Endothelial cell of umbilical vein (primary cell): Measurements from ENCODE around the gene WDR31. TPM values are rescaled to one million over a fixed set of nuclear protein-coding genes. Genes with fewer than 3 reads are reported as not detected.
A peak's percentile ranks its signal among the peaks of the same experiment; 100 is the strongest.

Experiments used
- BruUV-seq: library from RNA; stranded (reverse); fragments of 400-500 nt; replicated peaks from 2 replicates; lab custom pipeline; 2021; lab: Mats Ljungman, UMichigan
- CTCF ChIA-PET: fragments of 300-600, 350-600 bp; sonication (Branson Sonifier 250); formaldehyde crosslinking; loops from one replicate; lab custom pipeline; 2021; ENCODE audit warnings: antibody characterized with exemption, inconsistent platforms; lab: Charles Lee
- POLR2A ChIA-PET: fragments of 300-600, 350-600 bp; sonication (Branson Sonifier 250); formaldehyde crosslinking; loops from one replicate; lab custom pipeline; 2021; ENCODE audit warnings: antibody characterized with exemption, inconsistent platforms; lab: Charles Lee
- DNase-seq: peaks from one replicate; pipeline ENCODE4 v3.0.0-alpha.2; 2011; ENCODE audit warnings: low read depth, low spot score
- FAIRE-seq: peaks from 2 replicates; lab custom pipeline; 2011; peaks lifted over from hg19 to GRCh38; lab: Jason Lieb, UNC
- H2AFZ ChIP-seq: 2 replicates; pipeline ENCODE4 v1.6.0; 2012; ENCODE audit warnings: low read depth, low read length, control low read depth, inconsistent platforms
- H3K27ac ChIP-seq: 2 replicates; pipeline ENCODE4 v1.5.1; 2011; ENCODE audit warnings: low read depth, mild to moderate bottlenecking, control low read depth, low read length, moderate library complexity; ENCODE audit not compliant: insufficient read depth
- H3K27me3 ChIP-seq, 2 experiments: 2 replicates each; pipeline versions ENCODE4 v1.6.0 to v1.6.1; 2011; ENCODE audit warnings: low read length in 2 of 2, mixed read lengths in 1 of 2; ENCODE audit not compliant: control insufficient read depth in 2 of 2, insufficient read depth in 2 of 2
- H3K36me3 ChIP-seq, 2 experiments: 2 replicates in 1 of 2; 3 replicates in 1 of 2; pipeline ENCODE4 v1.5.1; 2011; ENCODE audit warnings: low read length in 2 of 2, mild to moderate bottlenecking in 1 of 2, moderate library complexity in 1 of 2; ENCODE audit not compliant: control insufficient read depth in 2 of 2, insufficient read depth in 2 of 2; ENCODE audit errors: extremely low read depth in 1 of 2
- H3K4me1 ChIP-seq: 3 replicates; pipeline ENCODE4 v1.5.1; 2011; ENCODE audit warnings: mild to moderate bottlenecking, low read length; ENCODE audit not compliant: control insufficient read depth, insufficient read depth; ENCODE audit errors: extremely low read depth
- H3K4me2 ChIP-seq: 2 replicates; pipeline ENCODE4 v1.6.1; 2011; ENCODE audit warnings: low read length, control low read depth, mixed read lengths; ENCODE audit not compliant: insufficient read depth
- H3K4me3 ChIP-seq, 3 experiments: fragments of 200-600 bp in 1 of 3; sonication (generic), shearing (Covaris generic) in 1 of 3; replicated peaks in 1 of 3; 2 replicates each; pipeline ENCODE4 v1.5.1; 2011 to 2016; ENCODE audit warnings: control low read depth in 3 of 3, low read length in 3 of 3, mild to moderate bottlenecking in 2 of 3, inconsistent platforms in 1 of 3, low read depth in 1 of 3, moderate library complexity in 1 of 3; ENCODE audit not compliant: insufficient read depth in 1 of 3
- H3K79me2 ChIP-seq: 2 replicates; pipeline ENCODE4 v1.6.0; 2012; ENCODE audit warnings: low read length, inconsistent platforms; ENCODE audit not compliant: control insufficient read depth, insufficient read depth
- H3K9ac ChIP-seq: replicated peaks from 2 replicates; pipeline ENCODE3; 2011; ENCODE audit warnings: low read length, control low read depth; ENCODE audit not compliant: insufficient read depth; ENCODE audit errors: extremely low read depth
- H3K9me1 ChIP-seq: replicated peaks from 3 replicates; pipeline ENCODE4 v1.6.0; 2011; ENCODE audit warnings: mild to moderate bottlenecking, low read length; ENCODE audit not compliant: control insufficient read depth, insufficient read depth; ENCODE audit errors: extremely low read depth
- H3K9me3 ChIP-seq: replicated peaks from 2 replicates; pipeline ENCODE4 v1.5.1; 2012; ENCODE audit warnings: low read length, inconsistent platforms; ENCODE audit not compliant: control insufficient read depth, insufficient read depth
- H4K20me1 ChIP-seq: replicated peaks from 2 replicates; pipeline ENCODE3; 2011; ENCODE audit warnings: mild to moderate bottlenecking, low read length; ENCODE audit not compliant: control insufficient read depth, insufficient read depth; ENCODE audit errors: extremely low read depth
- EZH2 ChIP-seq: IDR thresholded peaks from 2 replicates; pipeline ENCODE4 v1.6.1; 2012; ENCODE audit warnings: borderline replicate concordance, low read depth, mild to moderate bottlenecking, moderate library complexity, low read length, inconsistent platforms; ENCODE audit not compliant: severe bottlenecking
- FOS ChIP-seq: IDR thresholded peaks from 2 replicates; pipeline ENCODE4 v1.6.1; 2011; ENCODE audit warnings: mild to moderate bottlenecking, low read length, moderate library complexity, borderline replicate concordance; ENCODE audit not compliant: insufficient read depth
- GATA2 ChIP-seq: IDR thresholded peaks from 2 replicates; pipeline ENCODE4 v1.7.0; 2011; ENCODE audit warnings: low read depth, mild to moderate bottlenecking, moderate library complexity, mixed read lengths, low read length; ENCODE audit not compliant: insufficient read length, insufficient read depth
- JUN ChIP-seq: IDR thresholded peaks from 2 replicates; pipeline ENCODE4 v1.6.1; 2011; ENCODE audit warnings: borderline replicate concordance, low read depth; ENCODE audit not compliant: insufficient read length, insufficient read depth
- MYC ChIP-seq: IDR thresholded peaks from one replicate; pipeline ENCODE4 v1.6.1; 2011; ENCODE audit warnings: mild to moderate bottlenecking, low read depth, low read length
- POLR2A ChIP-seq: IDR thresholded peaks from 2 replicates; pipeline ENCODE4 v1.6.1; 2012; ENCODE audit warnings: low read depth, mild to moderate bottlenecking, control low read depth, low read length
- POLR2AphosphoS5 ChIP-seq: IDR thresholded peaks from 2 replicates; pipeline ENCODE4 v1.6.1; 2012; ENCODE audit warnings: low read depth, mild to moderate bottlenecking, control low read depth, low read length, moderate library complexity; ENCODE audit not compliant: insufficient read depth
- dilution Hi-C: fragments of 300-500 bp; cut with MboI; formaldehyde crosslinking; loops from one replicate; pipeline ENCODE4 v1.15.0; 2019; ENCODE audit warnings: low sequenced_read_pairs; ENCODE audit not compliant: extremely low pct_ligation_motif_present
- intact Hi-C: fragments of 100-400 bp; cut with micrococcal nuclease; formaldehyde crosslinking; loops from one replicate; pipeline ENCODE4 v1.10.0; 2022
- polyA plus RNA-seq, 4 experiments: library from polyadenylated mRNA; depleted of rRNA in 3 of 4; stranded (reverse) in 3 of 4; unstranded in 1 of 4; fragments of >200 nt; gene quantifications; 2 replicates each; pipeline versions ENCODE4 v1.2.1 to v1.2.3, GENCODE V29; 2011 to 2012; ENCODE audit warnings: missing spikeins in 1 of 4
- total RNA-seq: library from RNA; stranded (reverse); gene quantifications from 2 replicates; pipeline ENCODE4 v1.2.3, GENCODE V29; 2021
- TF ChIP-seq, protein P1 (sequence below), 2 donors: IDR thresholded peaks; 1 replicate in 1 of 2; 2 replicates in 1 of 2; pipeline ENCODE4 v1.5.1; 2011; ENCODE audit warnings: low read length in 2 of 2, mild to moderate bottlenecking in 2 of 2, moderate library complexity in 2 of 2, control low read depth in 1 of 2, inconsistent platforms in 1 of 2, low read depth in 1 of 2; ENCODE audit not compliant: insufficient read depth in 1 of 2; ENCODE audit errors: extremely low read depth in 1 of 2
- TF ChIP-seq, protein P2 (sequence below): IDR thresholded peaks from 2 replicates; pipeline ENCODE4 v1.6.1; 2011; ENCODE audit not compliant: insufficient read depth, insufficient read length

WDR31 gene
- total and polyA plus RNA-seq, 2 donors (not counting 3 experiments of a cell fraction or from before 2014, with no cell fraction given): 0.22 to 1.00 TPM

DNA sequence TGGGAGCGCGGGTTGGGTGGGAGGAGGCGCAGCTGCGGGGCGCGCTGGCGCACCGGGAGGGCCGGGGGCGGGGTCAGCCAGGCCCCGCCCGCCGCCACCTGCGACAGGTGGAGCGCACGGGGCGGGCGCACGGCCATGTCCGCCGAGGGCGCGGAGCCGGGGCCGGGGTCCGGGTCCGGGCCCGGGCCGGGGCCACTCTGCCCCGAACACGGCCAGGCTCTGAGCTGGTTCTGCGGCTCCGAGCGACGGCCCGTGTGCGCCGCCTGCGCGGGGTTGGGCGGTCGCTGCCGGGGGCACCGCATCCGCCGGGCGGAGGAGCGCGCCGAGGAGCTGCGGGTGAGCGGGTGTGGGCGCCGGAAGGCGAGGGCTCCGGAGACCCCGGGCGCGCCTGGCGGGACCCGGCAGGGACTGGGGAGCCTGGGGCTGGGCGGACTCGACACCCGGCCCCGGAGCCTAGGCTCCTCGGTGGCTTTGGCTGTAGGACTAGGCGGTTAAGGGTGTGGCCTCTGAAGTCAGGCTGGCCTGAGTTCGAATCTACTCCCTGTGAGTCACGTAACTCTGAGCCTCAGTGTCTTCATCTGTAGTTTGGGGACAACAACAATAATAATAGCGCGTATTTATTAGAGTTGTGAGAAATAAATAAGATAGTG is 9.5 kb upstream of the WDR31 start, which contains the start of gene BSPRY:
Gene BSPRY (plus strand): TSS at position 97 of the 650 bp plus-strand sequence. CDS start 39 bp downstream, at position 136.
- no TSS peak for BruUV-seq
- Histone ChIP-seq H3K9me1 (no peaks in the 10 kb centered on the region), H3K27ac (no peak within 1 kb of the TSS), H3K36me3 (no peaks in the 10 kb centered on the region), H2AFZ (no peak within 1 kb of the TSS), H3K27me3 (peaks cover 42 to 52% of the 10 kb centered on the region in 2 experiments), H3K4me3 (peak within 1 kb of the TSS in 1 of 3 experiments; percentile 3), H3K4me1 (peaks cover 3% of the 10 kb centered on the region), H4K20me1 (no peaks in the 10 kb centered on the region), H3K79me2 (no peaks in the 10 kb centered on the region), H3K9me3 (no peaks in the 10 kb centered on the region), H3K9ac (no peak within 1 kb of the TSS), H3K4me2 (peak within 1 kb of the TSS; percentile 28)
- dilution Hi-C loops (no loop called here), intact Hi-C loops (no loop called here)
- POLR2A ChIA-PET: no interaction called here
- TF ChIP-seq POLR2A (no peak), EZH2 (peak; percentile 91)
- DNase-seq (no peak), FAIRE-seq (no peak)
- CTCF ChIA-PET: interaction anchor here (1.7 to 2.2 kb wide), 2 partner anchors 53 to 56 kb away, joined by 3 to 5 read pairs; no protein-coding TSS in a partner anchor

DNA sequence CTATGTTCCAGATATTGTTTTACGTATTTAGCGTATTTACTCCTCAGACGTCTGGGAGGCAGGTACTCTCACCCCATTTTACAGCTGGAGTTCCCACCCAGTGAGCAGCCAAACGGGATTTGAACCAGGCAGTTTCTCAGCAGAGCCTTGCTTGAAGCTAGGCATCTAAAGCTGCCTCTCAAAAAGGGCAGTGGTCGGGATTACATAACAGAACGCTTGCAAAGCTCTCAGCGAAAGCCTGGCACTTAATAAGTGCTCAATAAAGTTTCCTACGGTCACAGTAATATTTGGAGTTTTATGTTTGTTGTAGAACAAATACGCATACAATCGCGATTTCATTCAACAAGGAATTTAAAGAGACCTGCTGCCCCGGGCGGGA is 9.0 kb upstream of the WDR31 start:
- no peak overlapping the region for H3K4me2 ChIP-seq
- no peak overlapping the region for H3K4me3 ChIP-seq
- H3K9me1 ChIP-seq: no peaks in the 10 kb centered on the region
- H3K9ac ChIP-seq: no peak overlapping the region
- H3K79me2 ChIP-seq: no peaks in the 10 kb centered on the region
- H3K27ac ChIP-seq: no peak overlapping the region
- ChIA-PET CTCF (interaction anchor here (1.2 to 1.7 kb wide), 2 partner anchors 28 to 52 kb away, joined by 3 to 5 read pairs; partner anchors contain the start of gene HDHD3), POLR2A (no interaction called here)
- H3K9me3 ChIP-seq: no peaks in the 10 kb centered on the region
- no peak for FAIRE-seq
- intact Hi-C loops: no loop called here
- TF ChIP-seq JUN (no peak), POLR2AphosphoS5 (no peak), EZH2 (no peak), GATA2 (no peak), POLR2A (no peak), FOS (no peak), MYC (no peak)
- TF ChIP-seq, protein P1, sequence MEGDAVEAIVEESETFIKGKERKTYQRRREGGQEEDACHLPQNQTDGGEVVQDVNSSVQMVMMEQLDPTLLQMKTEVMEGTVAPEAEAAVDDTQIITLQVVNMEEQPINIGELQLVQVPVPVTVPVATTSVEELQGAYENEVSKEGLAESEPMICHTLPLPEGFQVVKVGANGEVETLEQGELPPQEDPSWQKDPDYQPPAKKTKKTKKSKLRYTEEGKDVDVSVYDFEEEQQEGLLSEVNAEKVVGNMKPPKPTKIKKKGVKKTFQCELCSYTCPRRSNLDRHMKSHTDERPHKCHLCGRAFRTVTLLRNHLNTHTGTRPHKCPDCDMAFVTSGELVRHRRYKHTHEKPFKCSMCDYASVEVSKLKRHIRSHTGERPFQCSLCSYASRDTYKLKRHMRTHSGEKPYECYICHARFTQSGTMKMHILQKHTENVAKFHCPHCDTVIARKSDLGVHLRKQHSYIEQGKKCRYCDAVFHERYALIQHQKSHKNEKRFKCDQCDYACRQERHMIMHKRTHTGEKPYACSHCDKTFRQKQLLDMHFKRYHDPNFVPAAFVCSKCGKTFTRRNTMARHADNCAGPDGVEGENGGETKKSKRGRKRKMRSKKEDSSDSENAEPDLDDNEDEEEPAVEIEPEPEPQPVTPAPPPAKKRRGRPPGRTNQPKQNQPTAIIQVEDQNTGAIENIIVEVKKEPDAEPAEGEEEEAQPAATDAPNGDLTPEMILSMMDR (IDR thresholded peaks at IDR 0.05; ENCODE audit: extremely low read depth in 1 of 2, insufficient read depth in 1 of 2, low read depth in 1 of 2, low read length in 2 of 2): no peak
- TF ChIP-seq, protein P2, sequence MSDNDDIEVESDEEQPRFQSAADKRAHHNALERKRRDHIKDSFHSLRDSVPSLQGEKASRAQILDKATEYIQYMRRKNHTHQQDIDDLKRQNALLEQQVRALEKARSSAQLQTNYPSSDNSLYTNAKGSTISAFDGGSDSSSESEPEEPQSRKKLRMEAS: no peak
- H4K20me1 ChIP-seq: no peaks in the 10 kb centered on the region
- dilution Hi-C loops: no loop called here
- H3K27me3 ChIP-seq: peaks cover 41 to 52% of the 10 kb centered on the region in 2 experiments
- H3K4me1 ChIP-seq: peaks cover 3% of the 10 kb centered on the region
- H3K36me3 ChIP-seq: no peaks in the 10 kb centered on the region
- DNase-seq: no peak
- H2AFZ ChIP-seq: no peak overlapping the region
- no TSS peak for BruUV-seq
